GM12878 (cell line): ENCODE data around the gene ZNF467. TPM values are rescaled to one million over a fixed set of nuclear protein-coding genes. Genes with fewer than 3 reads are reported as not detected.

ENCODE experiments used
- ATAC-seq: fragments of 200-7000 bp; cut with Tn5 transposase; 3 replicates; pipeline ENCODE4 v1.9.1; 2020; ENCODE audit warnings: mild to moderate bottlenecking, moderate library complexity
- BruUV-seq: library from RNA; stranded (reverse); fragments of 400-500 nt; replicated peaks from 2 replicates; lab custom pipeline; 2021; lab: Mats Ljungman, UMichigan
- CTCF ChIA-PET: fragments of 300-600 bp; sonication (Branson Sonifier 250); formaldehyde crosslinking; extraction: SDS; loops from one replicate; lab custom pipeline; 2021; ENCODE audit warnings: inconsistent platforms; lab: Yijun Ruan, JAX
- POLR2A ChIA-PET: fragments of 350-600 bp; formaldehyde crosslinking; extraction: SDS; loops from one replicate; lab custom pipeline; 2021; ENCODE audit warnings: inconsistent platforms; lab: Charles Lee
- RAD21 ChIA-PET: fragments of 300-600 bp; sonication (Branson Sonifier 250); formaldehyde crosslinking; loops from one replicate; lab custom pipeline; 2023; ENCODE audit warnings: antibody characterized with exemption; ENCODE audit not compliant: unreplicated experiment; lab: Charles Lee
- SMC1A ChIA-PET: fragments of 300-600 bp; sonication (Branson Sonifier 250); formaldehyde crosslinking; loops from one replicate; lab custom pipeline; 2023; ENCODE audit not compliant: unreplicated experiment, uncharacterized antibody; lab: Charles Lee
- DNase-seq: peaks from one replicate; pipeline ENCODE4 v3.0.0-alpha.2; 2011; ENCODE audit warnings: low read depth, low spot score
- FAIRE-seq: peaks from 3 replicates; lab custom pipeline; 2011; peaks lifted over from hg19 to GRCh38; lab: Jason Lieb, UNC
- H2AFZ ChIP-seq: 2 replicates; pipeline ENCODE4 v1.6.0; 2011; ENCODE audit warnings: low read depth, low read length, control low read depth; ENCODE audit not compliant: control insufficient read depth
- H3K27ac ChIP-seq: 2 replicates; pipeline ENCODE4 v1.5.1; 2011; ENCODE audit warnings: control low read depth; ENCODE audit not compliant: control insufficient read depth, insufficient read depth
- H3K27me3 ChIP-seq, 2 experiments: replicated peaks in 1 of 2; 2 replicates each; pipeline versions ENCODE4 v1.6.0 to v1.6.1; 2011; ENCODE audit warnings: low read length in 1 of 2; ENCODE audit not compliant: control insufficient read depth in 2 of 2, insufficient read depth in 2 of 2
- H3K36me3 ChIP-seq, 2 experiments: 2 replicates each; pipeline ENCODE4 v1.5.1; 2011; ENCODE audit warnings: low read length in 1 of 2; ENCODE audit not compliant: control insufficient read depth in 2 of 2, insufficient read depth in 2 of 2
- H3K4me1 ChIP-seq: 2 replicates; pipeline ENCODE4 v1.6.1; 2011; ENCODE audit warnings: mild to moderate bottlenecking, low read length, moderate library complexity, mixed read lengths; ENCODE audit not compliant: control insufficient read depth, insufficient read depth
- H3K4me2 ChIP-seq: 2 replicates; pipeline ENCODE4 v1.6.0; 2011; ENCODE audit warnings: control low read depth; ENCODE audit not compliant: control insufficient read depth, insufficient read depth
- H3K4me3 ChIP-seq: fragments of 200-600 bp; sonication (generic); 2 replicates; pipeline ENCODE4 v1.5.1; 2016
- H3K79me2 ChIP-seq: 2 replicates; pipeline ENCODE4 v1.6.0; 2011; ENCODE audit warnings: low read length; ENCODE audit not compliant: control insufficient read depth, insufficient read depth
- H3K9ac ChIP-seq: 2 replicates; pipeline ENCODE4 v1.8.0; 2011; ENCODE audit warnings: low read length, control low read depth, mixed read lengths; ENCODE audit not compliant: control insufficient read depth, insufficient read depth
- H3K9me3 ChIP-seq: replicated peaks from 3 replicates; pipeline ENCODE4 v1.5.1; 2011; ENCODE audit warnings: mild to moderate bottlenecking, low read length; ENCODE audit not compliant: control insufficient read depth, insufficient read depth
- H4K20me1 ChIP-seq: 2 replicates; pipeline ENCODE4 v1.6.0; 2011; ENCODE audit not compliant: control insufficient read depth, insufficient read depth
- ATF7 ChIP-seq: fragments of 450-650 bp; IDR thresholded peaks from 2 replicates; pipeline ENCODE4 v1.6.1; 2016; ENCODE audit warnings: low read depth, mild to moderate bottlenecking
- BHLHE40 ChIP-seq, 2 experiments: fragments of 450-650 bp in 1 of 2; IDR thresholded peaks; 2 replicates each; pipeline ENCODE4 v1.6.1; 2011 to 2017; ENCODE audit warnings: low read depth in 2 of 2, borderline replicate concordance in 1 of 2, improper control_type of control experiment in 1 of 2, low read length in 1 of 2, mild to moderate bottlenecking in 1 of 2
- CBX3 ChIP-seq: fragments of 200-600 bp; sonication (generic); IDR thresholded peaks from 2 replicates; pipeline ENCODE4 v1.6.1; 2016; ENCODE audit warnings: low read depth, borderline replicate concordance
- CHD1 ChIP-seq: IDR thresholded peaks from 2 replicates; pipeline ENCODE4 v1.6.1; 2012; ENCODE audit warnings: low read depth, low read length, improper control_type of control experiment
- CREB1 ChIP-seq: IDR thresholded peaks from 2 replicates; pipeline ENCODE4 v1.6.1; 2012; ENCODE audit warnings: low read depth, mild to moderate bottlenecking, inconsistent platforms
- FOXK2 ChIP-seq: fragments of 450-650 bp; IDR thresholded peaks from 2 replicates; pipeline ENCODE4 v1.6.1; 2017; ENCODE audit warnings: mild to moderate bottlenecking, moderate library complexity
- FOXM1 ChIP-seq: IDR thresholded peaks from 2 replicates; pipeline ENCODE4 v1.6.1; 2012; ENCODE audit warnings: low read depth, mild to moderate bottlenecking, inconsistent platforms, low read length, moderate library complexity
- MEF2B ChIP-seq: fragments of 450-650 bp; IDR thresholded peaks from 2 replicates; pipeline ENCODE4 v1.6.1; 2018; ENCODE audit warnings: mild to moderate bottlenecking, moderate library complexity; ENCODE audit not compliant: partially characterized antibody, poor library complexity, severe bottlenecking
- NFIC ChIP-seq: IDR thresholded peaks from 2 replicates; pipeline ENCODE4 v1.6.1; 2012; ENCODE audit warnings: low read depth, mild to moderate bottlenecking, inconsistent platforms, low read length, moderate library complexity
- NR2C1 ChIP-seq: fragments of 450-650 bp; IDR thresholded peaks from 2 replicates; pipeline ENCODE4 v1.6.1; 2017; ENCODE audit warnings: antibody characterized with exemption, mild to moderate bottlenecking, moderate library complexity
- NR2C2 ChIP-seq: IDR thresholded peaks from 2 replicates; pipeline ENCODE4 v1.6.1; 2011; ENCODE audit warnings: borderline replicate concordance, low read depth; ENCODE audit not compliant: control insufficient read depth, insufficient read length
- RFX5 ChIP-seq: IDR thresholded peaks from 2 replicates; pipeline ENCODE4 v1.6.1; 2011; ENCODE audit warnings: low read depth, low read length, improper control_type of control experiment
- SUPT20H ChIP-seq: IDR thresholded peaks from 2 replicates; pipeline ENCODE4 v1.6.1; 2011; ENCODE audit warnings: low read depth, mild to moderate bottlenecking, low read length, moderate library complexity, borderline replicate concordance; ENCODE audit not compliant: control insufficient read depth
- ZNF622 ChIP-seq: fragments of 450-650 bp; IDR thresholded peaks from 2 replicates; pipeline ENCODE4 v1.6.1; 2017; ENCODE audit warnings: mild to moderate bottlenecking, inconsistent platforms
- WGBS: methylation state at CpG from one replicate; pipeline ENCODE4 v1.1.6; 2016; ENCODE audit warnings: low lambda C conversion rate; ENCODE audit not compliant: insufficient replicate concordance, insufficient coverage; ENCODE audit errors: missing lambda C conversion rate; 5-methylcytosine and 5-hydroxymethylcytosine counted together
- in situ Hi-C: fragments of 300-500 bp; cut with MboI; formaldehyde crosslinking; loops from 9 replicates; pipeline ENCODE4 v1.14.3; 2018; ENCODE audit warnings: mixed read lengths
- intact Hi-C: fragments of 100-400 bp; cut with micrococcal nuclease; formaldehyde crosslinking; loops from one replicate; pipeline ENCODE4 v1.14.2; 2022; ENCODE audit not compliant: unreplicated experiment
- polyA plus RNA-seq, 11 experiments: library from polyadenylated mRNA; depleted of rRNA in 4 of 11; unstranded in 6 of 11; stranded (reverse) in 5 of 11; fragments of >200 nt; fragmentation: Nextera tagmentation in 4 of 11; fragmentation: Illumina TruSeq in 1 of 11; extraction: Ambion mirVana in 4 of 11; extraction: Trizol in 1 of 11; gene quantifications; 1 replicate in 1 of 11; 2 replicates in 10 of 11; pipeline versions ENCODE4 v1.2.1 to v1.2.3, GENCODE V29; 2011 to 2016; ENCODE audit warnings: inconsistent platforms in 2 of 11, missing spikeins in 2 of 11, low read depth in 1 of 11
- total RNA-seq, 4 experiments: library from RNA; depleted of rRNA in 3 of 4; stranded (reverse); fragments of >200 nt in 3 of 4; fragmentation: Illumina TruSeq in 1 of 4; extraction: Trizol in 1 of 4; gene quantifications; 2 replicates each; pipeline versions ENCODE4 v1.2.1 to v1.2.3, GENCODE V29; 2013 to 2021
- TF ChIP-seq, protein P1 (sequence below): fragments of 450-650 bp; formaldehyde crosslinking; IDR thresholded peaks from 2 replicates; pipeline ENCODE4 v1.4.0; 2022; ENCODE audit warnings: mild to moderate bottlenecking, moderate library complexity
- TF ChIP-seq, protein P2 (sequence below): IDR thresholded peaks from 2 replicates; pipeline ENCODE4 v1.6.1; 2011; ENCODE audit warnings: borderline replicate concordance, low read depth, mild to moderate bottlenecking, moderate library complexity, mixed read lengths, low read length; ENCODE audit not compliant: insufficient read depth; ENCODE audit errors: extremely low read length

Gene ZNF467
- total and polyA plus RNA-seq, 10 of the 15 experiments (the other 5 are each of a cell fraction or from before 2014, with no cell fraction given) = not detected

DNA sequence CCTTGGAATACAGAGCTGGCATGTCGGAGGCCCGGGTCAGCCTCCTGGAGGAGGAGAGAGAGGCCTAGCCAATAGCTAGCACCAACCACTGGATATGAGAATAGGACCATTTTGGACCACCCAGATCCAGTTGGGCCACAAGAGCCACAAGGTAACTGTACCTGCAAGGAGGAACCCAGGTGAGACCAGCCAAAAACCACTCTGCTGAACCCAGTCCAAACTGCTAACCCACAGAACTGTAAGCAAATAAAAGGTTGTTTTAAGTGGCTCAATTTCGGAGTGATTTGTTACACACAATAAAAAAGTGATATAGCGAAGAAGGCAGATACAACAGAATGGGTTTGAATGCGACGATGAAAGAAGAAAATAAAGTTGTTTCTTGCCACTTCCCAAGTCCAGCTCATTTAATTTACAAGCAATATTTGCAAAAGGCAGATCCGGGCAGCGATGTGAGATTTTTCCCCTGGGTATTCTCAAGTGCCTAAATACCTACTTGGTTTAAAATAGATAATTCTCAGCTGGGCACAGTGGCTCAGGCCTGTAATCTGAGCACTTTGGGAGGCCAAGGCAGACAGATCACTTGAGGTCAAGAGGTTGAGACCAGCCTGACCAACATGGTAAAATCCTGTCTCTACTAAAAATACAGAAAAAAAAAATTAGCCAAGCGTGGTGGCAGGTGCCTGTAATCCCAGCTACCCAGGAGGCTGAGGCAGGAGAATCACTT lies 23.1 kb downstream of the ZNF467 start:
- POLR2A ChIA-PET = interaction anchor here (0.7 kb wide), 2 partner anchors 90 to 310 kb away, joined by 3 read pairs; no protein-coding TSS in a partner anchor
- SMC1A ChIA-PET = no interaction called here
- Histone ChIP-seq H4K20me1 (no peaks in the 10 kb centered on the region), H3K9ac (no peak overlapping the region), H3K9me3 (no peaks in the 10 kb centered on the region), H3K4me1 (no peaks in the 10 kb centered on the region), H3K79me2 (no peaks in the 10 kb centered on the region), H2AFZ (no peak overlapping the region), H3K27me3 (no peaks in the 10 kb centered on the region; a peak in 2 of 4 replicates), H3K27ac (no peak overlapping the region), H3K36me3 (no peaks in the 10 kb centered on the region), H3K4me3 (no peak overlapping the region), H3K4me2 (no peak overlapping the region)
- in situ Hi-C loops (no loop called here), intact Hi-C loops (no loop called here)
- WGBS = 66% methylated on average over 9 of the region's 9 CpGs
- BruUV-seq = no TSS peak
- RAD21 ChIA-PET = interaction anchor here (1.3 kb wide), 1 partner anchor 88 kb away, joined by 4 read pairs; no protein-coding TSS in a partner anchor
- DNase-seq (no peak), ATAC-seq (no peak), FAIRE-seq (no peak)
- CTCF ChIA-PET = interaction anchor here (0.7 to 2.1 kb wide), 4 partner anchors 8 to 227 kb away, joined by 3 to 8 read pairs (median 4); no protein-coding TSS in a partner anchor
- TF ChIP-seq NR2C1 = no peak
- no peak for TF ChIP-seq CREB1
- TF ChIP-seq CBX3 = no peak
- no peak for TF ChIP-seq SUPT20H
- TF ChIP-seq FOXM1 = no peak
- no peak for TF ChIP-seq ZNF622
- no peak for TF ChIP-seq ATF7
- TF ChIP-seq FOXK2 = no peak
- TF ChIP-seq, protein P1, sequence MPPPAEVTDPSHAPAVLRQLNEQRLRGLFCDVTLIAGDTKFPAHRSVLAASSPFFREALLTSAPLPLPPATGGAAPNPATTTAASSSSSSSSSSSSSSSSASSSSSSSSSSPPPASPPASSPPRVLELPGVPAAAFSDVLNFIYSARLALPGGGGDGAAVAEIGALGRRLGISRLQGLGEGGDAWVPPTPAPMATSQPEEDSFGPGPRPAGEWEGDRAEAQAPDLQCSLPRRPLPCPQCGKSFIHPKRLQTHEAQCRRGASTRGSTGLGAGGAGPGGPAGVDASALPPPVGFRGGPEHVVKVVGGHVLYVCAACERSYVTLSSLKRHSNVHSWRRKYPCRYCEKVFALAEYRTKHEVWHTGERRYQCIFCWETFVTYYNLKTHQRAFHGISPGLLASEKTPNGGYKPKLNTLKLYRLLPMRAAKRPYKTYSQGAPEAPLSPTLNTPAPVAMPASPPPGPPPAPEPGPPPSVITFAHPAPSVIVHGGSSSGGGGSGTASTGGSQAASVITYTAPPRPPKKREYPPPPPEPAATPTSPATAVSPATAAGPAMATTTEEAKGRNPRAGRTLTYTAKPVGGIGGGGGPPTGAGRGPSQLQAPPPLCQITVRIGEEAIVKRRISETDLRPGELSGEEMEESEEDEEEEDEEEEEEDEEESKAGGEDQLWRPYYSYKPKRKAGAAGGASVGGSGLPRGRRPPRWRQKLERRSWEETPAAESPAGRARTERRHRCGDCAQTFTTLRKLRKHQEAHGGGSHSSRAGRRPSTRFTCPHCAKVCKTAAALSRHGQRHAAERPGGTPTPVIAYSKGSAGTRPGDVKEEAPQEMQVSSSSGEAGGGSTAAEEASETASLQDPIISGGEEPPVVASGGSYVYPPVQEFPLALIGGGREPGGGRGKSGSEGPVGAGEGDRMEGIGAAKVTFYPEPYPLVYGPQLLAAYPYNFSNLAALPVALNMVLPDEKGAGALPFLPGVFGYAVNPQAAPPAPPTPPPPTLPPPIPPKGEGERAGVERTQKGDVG (CRISPR knock-in tag) = no peak
- no peak for TF ChIP-seq RFX5
- no peak for TF ChIP-seq NR2C2
- TF ChIP-seq, protein P2, sequence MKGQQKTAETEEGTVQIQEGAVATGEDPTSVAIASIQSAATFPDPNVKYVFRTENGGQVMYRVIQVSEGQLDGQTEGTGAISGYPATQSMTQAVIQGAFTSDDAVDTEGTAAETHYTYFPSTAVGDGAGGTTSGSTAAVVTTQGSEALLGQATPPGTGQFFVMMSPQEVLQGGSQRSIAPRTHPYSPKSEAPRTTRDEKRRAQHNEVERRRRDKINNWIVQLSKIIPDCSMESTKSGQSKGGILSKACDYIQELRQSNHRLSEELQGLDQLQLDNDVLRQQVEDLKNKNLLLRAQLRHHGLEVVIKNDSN = no peak
- no peak for TF ChIP-seq NFIC
- TF ChIP-seq BHLHE40 (IDR thresholded peaks at IDR 0.05; ENCODE audit: borderline replicate concordance in 1 of 2, low read depth in 2 of 2, low read length in 1 of 2) = no peak
- TF ChIP-seq MEF2B = no peak
- no peak for TF ChIP-seq CHD1
